HG03565 (cell line): ENCODE data around the gene SPOCK1.

Source experiments
- ATAC-seq: cut with Tn5 transposase; IDR thresholded peaks from one replicate; pipeline ENCODE4 v1.9.1; 2021; ENCODE audit warnings: mild to moderate bottlenecking, moderate library complexity; ENCODE audit not compliant: unreplicated experiment

SPOCK1 gene

GRCh38 chr5:137446151-137446550 is 53.0 kb downstream of the SPOCK1 start:
- ATAC-seq: no peak

- no peak for ATAC-seq
These were observed 56.5 kb downstream of the SPOCK1 start for GRCh38 chr5:137442660-137443059.

- no peak for ATAC-seq
These were observed 57.6 kb downstream of the SPOCK1 start for GRCh38 chr5:137441476-137441875.

GRCh38 chr5:137440795-137441194 is 58.3 kb downstream of the SPOCK1 start:
- ATAC-seq: no peak

GRCh38 chr5:137439645-137440044 is 59.5 kb downstream of the SPOCK1 start:
- ATAC-seq: no peak

GRCh38 chr5:137438932-137439331 is 60.2 kb downstream of the SPOCK1 start:
- ATAC-seq: no peak

GRCh38 chr5:137437774-137438173 is 61.4 kb downstream of the SPOCK1 start:
- ATAC-seq: no peak

- ATAC-seq: no peak
These were observed 65.6 kb downstream of the SPOCK1 start for GRCh38 chr5:137433539-137433938.

- ATAC-seq: no peak
These were observed 66.8 kb downstream of the SPOCK1 start for GRCh38 chr5:137432376-137432775.

- no peak for ATAC-seq
These were observed 68.1 kb downstream of the SPOCK1 start for GRCh38 chr5:137431051-137431450.

- no peak for ATAC-seq
These were observed 83.9 kb downstream of the SPOCK1 start for GRCh38 chr5:137415231-137415681.

- no peak for ATAC-seq
These were observed 84.9 kb downstream of the SPOCK1 start for GRCh38 chr5:137414112-137414755.

GRCh38 chr5:137412136-137412535 is 87.0 kb downstream of the SPOCK1 start:
- no peak for ATAC-seq

- no peak for ATAC-seq
These were observed 88.7 kb downstream of the SPOCK1 start for GRCh38 chr5:137410234-137411010.

GRCh38 chr5:137409736-137410135 is 89.4 kb downstream of the SPOCK1 start:
- no peak for ATAC-seq

GRCh38 chr5:137407090-137407489 is 92.0 kb downstream of the SPOCK1 start:
- ATAC-seq: no peak

GRCh38 chr5:137405393-137405792 is 93.7 kb downstream of the SPOCK1 start:
- ATAC-seq: no peak

GRCh38 chr5:137403869-137404268 is 95.3 kb downstream of the SPOCK1 start:
- no peak for ATAC-seq

- no peak for ATAC-seq
These were observed 96.5 kb downstream of the SPOCK1 start for GRCh38 chr5:137402436-137403187.

GRCh38 chr5:137401946-137402345 is 97.2 kb downstream of the SPOCK1 start:
- no peak for ATAC-seq

GRCh38 chr5:137400571-137400970 is 98.6 kb downstream of the SPOCK1 start:
- no peak for ATAC-seq

GRCh38 chr5:137399911-137400310 is 99.2 kb downstream of the SPOCK1 start:
- ATAC-seq: no peak
